Neural cell (in vitro differentiated cells): ENCODE results near the gene SERPINB10. TPM values are rescaled to one million over a fixed set of nuclear protein-coding genes. Genes with fewer than 3 reads are reported as not detected.

Source experiments
- H2AFZ ChIP-seq: fragments of 200-600, 300-800 bp; sonication (generic), shearing (Covaris generic); 2 replicates; pipeline ENCODE4 v1.6.0; 2014; ENCODE audit warnings: low read depth, mild to moderate bottlenecking, antibody characterized with exemption, low read length, moderate library complexity
- H3F3A ChIP-seq: fragments of 200-600 bp; shearing (Covaris generic); 2 replicates; pipeline ENCODE4 v1.6.1; 2016; ENCODE audit warnings: mild to moderate bottlenecking, moderate library complexity, mixed read lengths, antibody characterized with exemption, low read length; ENCODE audit not compliant: insufficient read depth, poor library complexity, severe bottlenecking
- H3K27ac ChIP-seq: fragments of 200-600, 300-800 bp; sonication (generic), shearing (Covaris generic); 2 replicates; pipeline ENCODE4 v1.5.1; 2014; ENCODE audit warnings: mild to moderate bottlenecking, low read length, moderate library complexity
- H3K27me3 ChIP-seq: fragments of 300-800, 200-600 bp; sonication (generic), shearing (Covaris generic); 2 replicates; pipeline ENCODE4 v1.6.0; 2014; ENCODE audit warnings: mild to moderate bottlenecking, low read depth, low read length, moderate library complexity; ENCODE audit not compliant: insufficient read depth
- H3K36me3 ChIP-seq: fragments of 300-800, 200-600 bp; sonication (generic), shearing (Covaris generic); 2 replicates; pipeline ENCODE4 v1.5.1; 2014; ENCODE audit warnings: mild to moderate bottlenecking, antibody characterized with exemption, low read length, moderate library complexity; ENCODE audit not compliant: insufficient read depth
- H3K4me2 ChIP-seq: fragments of 300-800, 200-600 bp; sonication (generic), shearing (Covaris generic); 2 replicates; pipeline ENCODE4 v1.6.0; 2014; ENCODE audit warnings: mild to moderate bottlenecking, low read length
- H3K4me3 ChIP-seq: fragments of 300-800, 200-600 bp; sonication (generic), shearing (Covaris generic); 2 replicates; pipeline ENCODE4 v1.5.1; 2014; ENCODE audit warnings: mild to moderate bottlenecking, low read length, moderate library complexity
- H3K79me2 ChIP-seq: fragments of 200-600 bp; shearing (Covaris generic); replicated peaks from 2 replicates; pipeline ENCODE4 v1.6.0; 2014; ENCODE audit warnings: mild to moderate bottlenecking, low read length, moderate library complexity; ENCODE audit not compliant: insufficient read depth
- H3K9ac ChIP-seq: fragments of 300-800, 200-600 bp; sonication (generic), shearing (Covaris generic); 2 replicates; pipeline ENCODE4 v1.6.1; 2016; ENCODE audit warnings: mild to moderate bottlenecking, low read length, mixed read lengths
- H3K9me2 ChIP-seq: fragments of 200-600 bp; shearing (Covaris generic); 2 replicates; pipeline ENCODE4 v1.6.1; 2016; ENCODE audit warnings: mild to moderate bottlenecking, low read length, mixed read lengths; ENCODE audit not compliant: insufficient read depth
- H3K9me3 ChIP-seq: fragments of 200-600, 300-800 bp; sonication (generic), shearing (Covaris generic); 2 replicates; pipeline ENCODE4 v1.6.1; 2016; ENCODE audit warnings: mild to moderate bottlenecking, mixed run types, low read length, moderate library complexity, mixed read lengths
- H4K20me1 ChIP-seq: fragments of 200-600 bp; shearing (Covaris generic); 2 replicates; pipeline ENCODE4 v1.6.1; 2016; ENCODE audit warnings: mild to moderate bottlenecking, mixed run types; ENCODE audit not compliant: insufficient read depth
- CTCF ChIP-seq: fragments of 450-650 bp; IDR thresholded peaks from 2 replicates; pipeline ENCODE4 v1.5.1; 2014; ENCODE audit warnings: antibody characterized with exemption, mild to moderate bottlenecking, moderate library complexity; ENCODE audit not compliant: poor library complexity, severe bottlenecking
- EP300 ChIP-seq: fragments of 450-650 bp; conservative IDR thresholded peaks from 2 replicates; pipeline ENCODE4 v1.6.1; 2014; ENCODE audit warnings: antibody characterized with exemption, mild to moderate bottlenecking, moderate library complexity; ENCODE audit not compliant: poor library complexity, severe bottlenecking
- EZH2 ChIP-seq: fragments of 200-600, 300-800 bp; shearing (Covaris generic), sonication (generic); IDR thresholded peaks from 2 replicates; pipeline ENCODE4 v1.6.1; 2014; ENCODE audit warnings: antibody characterized with exemption, low read length, borderline replicate concordance, mild to moderate bottlenecking; ENCODE audit not compliant: insufficient read depth, poor library complexity, severe bottlenecking
- MXI1 ChIP-seq: fragments of 450-650 bp; conservative IDR thresholded peaks from 2 replicates; pipeline ENCODE4 v1.6.1; 2014; ENCODE audit warnings: antibody characterized with exemption, mild to moderate bottlenecking; ENCODE audit not compliant: poor library complexity, severe bottlenecking
- POLR2AphosphoS5 ChIP-seq: IDR thresholded peaks from 2 replicates; pipeline ENCODE4 v1.6.1; 2012
- RAD21 ChIP-seq: fragments of 450-650 bp; conservative IDR thresholded peaks from 2 replicates; pipeline ENCODE4 v1.6.1; 2014; ENCODE audit warnings: antibody characterized with exemption, mild to moderate bottlenecking, moderate library complexity
- REST ChIP-seq: IDR thresholded peaks from 2 replicates; pipeline ENCODE4 v1.6.1; 2012; ENCODE audit warnings: borderline replicate concordance
- SMC3 ChIP-seq: fragments of 450-650 bp; conservative IDR thresholded peaks from 2 replicates; pipeline ENCODE4 v1.6.1; 2014; ENCODE audit warnings: antibody characterized with exemption, mild to moderate bottlenecking, moderate library complexity; ENCODE audit not compliant: poor library complexity
- TAF1 ChIP-seq: IDR thresholded peaks from 2 replicates; pipeline ENCODE4 v1.6.1; 2012; ENCODE audit warnings: low read depth
- polyA plus RNA-seq: library from polyadenylated mRNA; depleted of rRNA; stranded (reverse); fragments of >200 nt; gene quantifications from 2 replicates; pipeline ENCODE4 v1.2.3, GENCODE V29; 2014

The SERPINB10 gene
- polyA plus RNA-seq, 1 donor from 2014 or later: not detected

GRCh38 chr18:63956755-63957154 lies 49.0 kb downstream of the SERPINB10 start:
- H3K79me2 ChIP-seq: no peaks in the 10 kb centered on the region
- H3K27me3 ChIP-seq: no peaks in the 10 kb centered on the region
- H3F3A ChIP-seq: no peaks in the 10 kb centered on the region
- no peaks in the 10 kb centered on the region for H3K36me3 ChIP-seq
- TF ChIP-seq EP300 (no peak), MXI1 (no peak), EZH2 (no peak), TAF1 (no peak), SMC3 (no peak), RAD21 (no peak), CTCF (no peak), REST (no peak), POLR2AphosphoS5 (no peak)
- H3K4me3 ChIP-seq: no peak overlapping the region
- H2AFZ ChIP-seq: no peak overlapping the region
- H3K27ac ChIP-seq: no peak overlapping the region
- H3K4me2 ChIP-seq: no peak overlapping the region
- no peak overlapping the region for H3K9ac ChIP-seq
- no peaks in the 10 kb centered on the region for H3K9me3 ChIP-seq
- no peaks in the 10 kb centered on the region for H3K9me2 ChIP-seq
- no peaks in the 10 kb centered on the region for H4K20me1 ChIP-seq

- Histone ChIP-seq H4K20me1 (no peaks in the 10 kb centered on the region), H2AFZ (no peak overlapping the region), H3K79me2 (no peaks in the 10 kb centered on the region), H3K27ac (no peak overlapping the region), H3K9me3 (no peaks in the 10 kb centered on the region), H3K4me3 (no peak overlapping the region), H3K36me3 (no peaks in the 10 kb centered on the region), H3K9ac (no peak overlapping the region), H3K27me3 (no peaks in the 10 kb centered on the region), H3F3A (no peaks in the 10 kb centered on the region), H3K4me2 (no peak overlapping the region), H3K9me2 (no peaks in the 10 kb centered on the region)
- TF ChIP-seq MXI1 (no peak), EZH2 (no peak), RAD21 (no peak)
These were observed 53.1 kb downstream of the SERPINB10 start for GRCh38 chr18:63960891-63961290.
